Esophagus squamous epithelium (tissue), 5 donors: ENCODE results near the gene KLHL40. TPM values are rescaled to one million over a fixed set of nuclear protein-coding genes. Genes with fewer than 3 reads are reported as not detected.

Experiments used
- DNase-seq: peaks from one replicate; lab custom pipeline; 2025; lab: John Stamatoyannopoulos, UW
- H3K27ac ChIP-seq, 4 donors: fragments of 200-600 bp; sonication (generic); one replicate each; pipeline ENCODE4 v1.5.1; 2016 to 2019; ENCODE audit warnings: mild to moderate bottlenecking in 1 of 4
- H3K27me3 ChIP-seq, 4 donors: fragments of 200-600 bp; sonication (generic); 1 replicate in 3 of 4; 2 replicates in 1 of 4; pipeline versions ENCODE4 v1.5.1 to v1.6.0; 2017 to 2021; ENCODE audit warnings: antibody characterized with exemption in 1 of 4
- H3K36me3 ChIP-seq, 3 donors: fragments of 200-600 bp; sonication (generic); one replicate each; pipeline ENCODE4 v1.5.1; 2016 to 2019
- H3K4me1 ChIP-seq, 3 donors: fragments of 200-600 bp; sonication (generic); one replicate each; pipeline ENCODE4 v1.5.1; 2017 to 2019
- H3K4me3 ChIP-seq, 4 donors: fragments of 200-600 bp; sonication (generic); 1 replicate in 3 of 4; 2 replicates in 1 of 4; pipeline ENCODE4 v1.5.1; 2016 to 2019; ENCODE audit warnings: mild to moderate bottlenecking in 2 of 4, moderate library complexity in 1 of 4
- H3K9me3 ChIP-seq, 3 donors: fragments of 200-600 bp; sonication (generic); one replicate each; pipeline ENCODE4 v1.5.1; 2016 to 2019
- POLR2A ChIP-seq, 4 donors: fragments of 450-650 bp; IDR thresholded peaks; one replicate each; pipeline ENCODE4 v1.6.1; 2017; ENCODE audit warnings: antibody characterized with exemption in 4 of 4, mild to moderate bottlenecking in 4 of 4, moderate library complexity in 3 of 4
- WGBS, 2 donors: methylation state at CpG; one replicate each; pipeline ENCODE4 v1.1.5; 2018; 5-methylcytosine and 5-hydroxymethylcytosine counted together
- intact Hi-C: fragments of 100-400 bp; cut with DNase I; formaldehyde crosslinking; loops from one replicate; pipeline ENCODE4 v1.15.0; 2022
- total RNA-seq, 4 donors: library from RNA; depleted of rRNA; stranded (reverse); fragments of >200 nt; gene quantifications; one replicate each; pipeline ENCODE4 v1.1.0, GENCODE V29; 2016
- TF ChIP-seq, protein P1 (sequence below), 6 experiments: fragments of 450-650 bp in 4 of 6; fragments of 200-600 bp in 2 of 6; sonication (generic) in 2 of 6; IDR thresholded peaks; one replicate each; pipeline ENCODE4 v1.5.1; 2016 to 2019; ENCODE audit warnings: antibody characterized with exemption in 6 of 6, mild to moderate bottlenecking in 4 of 6, moderate library complexity in 4 of 6
- donor health status: DM: yes; HTN: yes; CAD: no.

KLHL40 gene
- total RNA-seq, 4 donors from 2014 or later = not detected

- peak overlapping the region in 3 of 4 donors; percentile 0 to 49 (median 7) for H3K27ac ChIP-seq
- intact Hi-C loops = no loop called here
- no peak for DNase-seq
- H3K27me3 ChIP-seq = no peaks in the 10 kb centered on the region
- peaks cover 3 to 21% (median 8%) of the 10 kb centered on the region in 3 donors for H3K36me3 ChIP-seq
- WGBS, 2 donors = 78 to 82% methylated on average over 13 to 14 of the region's 25 CpGs
- H3K4me3 ChIP-seq = no peak overlapping the region
- no peaks in the 10 kb centered on the region for H3K9me3 ChIP-seq
- peaks cover 11 to 54% (median 25%) of the 10 kb centered on the region in 3 donors for H3K4me1 ChIP-seq
- TF ChIP-seq, protein P1, sequence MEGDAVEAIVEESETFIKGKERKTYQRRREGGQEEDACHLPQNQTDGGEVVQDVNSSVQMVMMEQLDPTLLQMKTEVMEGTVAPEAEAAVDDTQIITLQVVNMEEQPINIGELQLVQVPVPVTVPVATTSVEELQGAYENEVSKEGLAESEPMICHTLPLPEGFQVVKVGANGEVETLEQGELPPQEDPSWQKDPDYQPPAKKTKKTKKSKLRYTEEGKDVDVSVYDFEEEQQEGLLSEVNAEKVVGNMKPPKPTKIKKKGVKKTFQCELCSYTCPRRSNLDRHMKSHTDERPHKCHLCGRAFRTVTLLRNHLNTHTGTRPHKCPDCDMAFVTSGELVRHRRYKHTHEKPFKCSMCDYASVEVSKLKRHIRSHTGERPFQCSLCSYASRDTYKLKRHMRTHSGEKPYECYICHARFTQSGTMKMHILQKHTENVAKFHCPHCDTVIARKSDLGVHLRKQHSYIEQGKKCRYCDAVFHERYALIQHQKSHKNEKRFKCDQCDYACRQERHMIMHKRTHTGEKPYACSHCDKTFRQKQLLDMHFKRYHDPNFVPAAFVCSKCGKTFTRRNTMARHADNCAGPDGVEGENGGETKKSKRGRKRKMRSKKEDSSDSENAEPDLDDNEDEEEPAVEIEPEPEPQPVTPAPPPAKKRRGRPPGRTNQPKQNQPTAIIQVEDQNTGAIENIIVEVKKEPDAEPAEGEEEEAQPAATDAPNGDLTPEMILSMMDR (IDR thresholded peaks at IDR 0.05) = no peak
- TF ChIP-seq POLR2A (IDR thresholded peaks at IDR 0.05) = no peak
These were observed 25.7 kb upstream of the KLHL40 start for GRCh38 chr3:42659451-42660130.

- Histone ChIP-seq H3K4me1 (peaks cover 5 to 53% (median 22%) of the 10 kb centered on the region in 3 donors), H3K36me3 (peaks cover 3 to 21% (median 8%) of the 10 kb centered on the region in 3 donors)
- intact Hi-C loops = no loop called here
These were observed 25.1 kb upstream of the KLHL40 start for GRCh38 chr3:42660131-42660715.

DNA sequence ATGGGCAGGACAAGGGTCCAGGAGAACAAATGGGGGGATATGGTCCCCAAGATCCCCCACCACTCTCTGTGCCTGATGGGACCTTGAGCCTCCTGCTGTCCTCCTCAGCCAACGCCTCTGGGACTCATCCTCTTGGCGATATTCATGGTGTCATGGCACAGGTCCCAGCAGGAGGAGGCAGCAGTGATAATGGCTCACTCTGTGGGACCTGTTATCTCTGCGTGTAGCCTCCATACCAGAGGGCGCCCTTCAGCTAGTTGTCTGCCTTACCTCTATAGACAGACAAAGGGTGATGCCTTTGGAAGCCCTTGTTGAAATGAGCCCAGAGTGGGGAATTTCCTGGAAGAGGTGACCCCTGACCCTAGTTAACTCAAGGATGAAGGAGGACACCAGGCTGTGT, 24.4 kb upstream of the KLHL40 start:
- TF ChIP-seq, protein P1 (IDR thresholded peaks at IDR 0.05) = no peak
- TF ChIP-seq POLR2A (IDR thresholded peaks at IDR 0.05) = no peak
- H3K9me3 ChIP-seq = no peaks in the 10 kb centered on the region
- H3K27ac ChIP-seq = no peak overlapping the region
- intact Hi-C loops = no loop called here
- H3K4me3 ChIP-seq = no peak overlapping the region
- H3K27me3 ChIP-seq = no peaks in the 10 kb centered on the region
- WGBS, 2 donors = 80% methylated on average over 2 of the region's 4 CpGs; no CpG with 5 or more reads in 1 of the 2 donors
- H3K4me1 ChIP-seq = peaks cover 7 to 53% (median 20%) of the 10 kb centered on the region in 3 donors
- no peak for DNase-seq
- peaks cover 3 to 21% (median 8%) of the 10 kb centered on the region in 3 donors for H3K36me3 ChIP-seq

More at GRCh38 chr3:42660131-42660715, 25.1 kb upstream of the KLHL40 start:
- H3K27ac ChIP-seq = peak overlapping the region in 3 of 4 donors; percentile 0 to 49 (median 7)
- H3K27me3 ChIP-seq = no peaks in the 10 kb centered on the region
- no peak for TF ChIP-seq POLR2A (IDR thresholded peaks at IDR 0.05)
- TF ChIP-seq, protein P1 (IDR thresholded peaks at IDR 0.05) = no peak
- no peak overlapping the region for H3K4me3 ChIP-seq
- DNase-seq = no peak
- H3K9me3 ChIP-seq = no peaks in the 10 kb centered on the region
- 27 to 29% methylated on average over 3 to 6 of the region's 6 CpGs for WGBS, 2 donors

DNA sequence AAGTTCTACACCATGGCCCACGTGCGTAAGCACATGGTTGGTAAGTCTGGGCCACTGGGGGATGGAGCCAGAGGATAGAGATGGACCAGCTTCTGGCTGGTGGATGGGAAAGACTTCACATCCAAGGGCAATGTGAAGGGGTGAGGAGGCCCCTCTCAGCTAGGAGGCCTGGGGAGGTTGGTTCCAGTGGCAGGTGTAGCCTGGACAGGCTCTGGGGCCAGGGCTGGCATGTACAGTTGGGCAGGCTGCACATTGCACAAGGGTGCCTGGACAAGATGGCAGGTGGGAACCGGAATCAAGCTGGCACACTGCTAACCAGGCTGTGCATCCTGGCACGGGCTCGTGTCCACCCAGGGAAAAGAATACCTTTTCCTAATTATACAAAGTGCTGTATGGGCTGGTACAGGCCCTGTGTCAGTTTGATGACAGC, 23.7 kb upstream of the KLHL40 start:
- H3K27ac ChIP-seq = no peak overlapping the region
- intact Hi-C loops = no loop called here
- H3K9me3 ChIP-seq = no peaks in the 10 kb centered on the region
- H3K4me1 ChIP-seq = peaks cover 10 to 53% (median 20%) of the 10 kb centered on the region in 3 donors
- WGBS, 2 donors = 80 to 94% methylated on average over 3 to 5 of the region's 5 CpGs
- DNase-seq = no peak
- TF ChIP-seq, protein P1 (IDR thresholded peaks at IDR 0.05) = no peak
- TF ChIP-seq POLR2A (IDR thresholded peaks at IDR 0.05) = no peak
- peaks cover 3 to 21% (median 8%) of the 10 kb centered on the region in 3 donors for H3K36me3 ChIP-seq
- H3K27me3 ChIP-seq = no peaks in the 10 kb centered on the region
- no peak overlapping the region for H3K4me3 ChIP-seq
